Measurements from ENCODE around the gene MSL3. TPM values are rescaled to one million over a fixed set of nuclear protein-coding genes. Genes with fewer than 3 reads are reported as not detected.

MSL3 gene
- total and polyA plus RNA-seq, 2 of the 13 experiments (the other 11 are each of a cell fraction or from before 2014, with no cell fraction given): 7.6 to 10.2 TPM

GRCh38 chrX:11793734-11794133, 35.7 kb downstream of the MSL3 start:
- H3K36me3 ChIP-seq (replicated peaks in 1 of 2; ENCODE audit: control insufficient read depth in 1 of 2, insufficient read depth in 2 of 2, low read length in 2 of 2): no peaks in the 10 kb centered on the region
- H4K20me1 ChIP-seq (ENCODE audit: insufficient read depth, low read length): no peaks in the 10 kb centered on the region
- no peak overlapping the region for H3K4me2 ChIP-seq (ENCODE audit: low read depth, low read length)
- no peak for FAIRE-seq
- WGBS (ENCODE audit: low lambda C conversion rate): 0% methylated on average over 4 of the region's 6 CpGs
- H2AFZ ChIP-seq (ENCODE audit: low read length): no peak overlapping the region
- ChIA-PET POLR2A (no interaction called here), CTCF (ENCODE audit: low intra/inter-chr PET ratio, low total read pairs) (no interaction called here)
- no peaks in the 10 kb centered on the region for H3K79me2 ChIP-seq (ENCODE audit: insufficient read depth, low read length)
- TF ChIP-seq, protein P1, sequence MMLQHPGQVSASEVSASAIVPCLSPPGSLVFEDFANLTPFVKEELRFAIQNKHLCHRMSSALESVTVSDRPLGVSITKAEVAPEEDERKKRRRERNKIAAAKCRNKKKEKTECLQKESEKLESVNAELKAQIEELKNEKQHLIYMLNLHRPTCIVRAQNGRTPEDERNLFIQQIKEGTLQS (CRISPR knock-in tag; IDR thresholded peaks at IDR 0.05): no peak
- TF ChIP-seq KLF11 (CRISPR knock-in tag; IDR thresholded peaks at IDR 0.05) (no peak), CREM (IDR thresholded peaks at IDR 0.05) (no peak), CREM (CRISPR knock-in tag; IDR thresholded peaks at IDR 0.05) (no peak), SIX4 (CRISPR knock-in tag; IDR thresholded peaks at IDR 0.05) (no peak), ZNF746 (CRISPR knock-in tag; IDR thresholded peaks at IDR 0.05) (no peak), HOXA9 (CRISPR knock-in tag; IDR thresholded peaks at IDR 0.05; ENCODE audit: borderline replicate concordance) (no peak), ZNF256 (CRISPR knock-in tag; conservative IDR thresholded peaks at IDR 0.05) (no peak)
- in situ Hi-C loops (cut with HindIII; ENCODE audit: extremely low pct_ligation_motif_present, low pct_unique_long_range_greater_than_20kb): no loop called here
- intact Hi-C loops (cut with micrococcal nuclease; ENCODE audit: unreplicated experiment): no loop called here
- H3K9ac ChIP-seq (ENCODE audit: insufficient read depth, low read depth, low read length): no peak overlapping the region
- no peaks in the 10 kb centered on the region for H3K4me1 ChIP-seq (ENCODE audit: insufficient read depth, low read length)
- H3K9me3 ChIP-seq (ENCODE audit: low read length): no peaks in the 10 kb centered on the region
- H3K4me3 ChIP-seq (replicated peaks in 1 of 3; ENCODE audit: insufficient read depth in 1 of 3, low read depth in 2 of 3, low read length in 3 of 3): no peak overlapping the region
- no peak for ATAC-seq
- BruUV-seq (replicated peaks): no TSS peak
- no peak overlapping the region for H3K27ac ChIP-seq (ENCODE audit: extremely low read length, insufficient read depth, low read length)
- no peak for DNase-seq (ENCODE audit: low spot score)
- H3K27me3 ChIP-seq (ENCODE audit: control insufficient read depth in 1 of 2, insufficient read depth in 2 of 2, low read length in 2 of 2): no peaks in the 10 kb centered on the region

DNA sequence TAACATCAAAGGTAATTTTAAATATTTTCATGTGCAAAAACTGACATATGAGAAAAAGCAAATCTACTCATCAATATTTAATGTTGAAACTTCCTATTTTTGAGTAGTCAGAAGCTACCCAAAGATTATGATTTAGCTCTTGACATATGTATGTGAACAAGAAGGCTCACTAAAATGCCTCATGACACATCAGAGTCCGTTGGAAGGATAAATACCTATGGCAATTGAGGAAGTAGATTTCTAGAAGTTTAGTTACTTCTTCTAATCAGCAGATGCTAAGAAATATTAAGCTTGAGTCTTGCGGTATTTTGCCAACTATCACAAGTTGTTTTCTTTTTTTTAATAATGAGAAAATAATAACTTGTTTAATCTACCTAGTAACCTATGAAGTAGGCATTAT, 55.3 kb downstream of the MSL3 start:
- ChIA-PET CTCF (ENCODE audit: low intra/inter-chr PET ratio, low total read pairs) (no interaction called here), POLR2A (no interaction called here)
- in situ Hi-C loops (cut with HindIII; ENCODE audit: extremely low pct_ligation_motif_present, low pct_unique_long_range_greater_than_20kb) (no loop called here), intact Hi-C loops (cut with micrococcal nuclease; ENCODE audit: unreplicated experiment) (no loop called here)
- Histone ChIP-seq H3K36me3 (replicated peaks in 1 of 2; ENCODE audit: control insufficient read depth in 1 of 2, insufficient read depth in 2 of 2, low read length in 2 of 2) (no peaks in the 10 kb centered on the region), H3K9me3 (ENCODE audit: low read length) (no peaks in the 10 kb centered on the region), H3K9ac (ENCODE audit: insufficient read depth, low read depth, low read length) (no peak overlapping the region), H3K4me2 (ENCODE audit: low read depth, low read length) (no peak overlapping the region), H3K79me2 (ENCODE audit: insufficient read depth, low read length) (no peaks in the 10 kb centered on the region), H3K4me3 (replicated peaks in 1 of 3; ENCODE audit: insufficient read depth in 1 of 3, low read depth in 2 of 3, low read length in 3 of 3) (no peak overlapping the region), H3K27ac (ENCODE audit: extremely low read length, insufficient read depth, low read length) (no peak overlapping the region), H3K27me3 (ENCODE audit: control insufficient read depth in 1 of 2, insufficient read depth in 2 of 2, low read length in 2 of 2) (no peaks in the 10 kb centered on the region), H3K4me1 (ENCODE audit: insufficient read depth, low read length) (no peaks in the 10 kb centered on the region), H2AFZ (ENCODE audit: low read length) (no peak overlapping the region), H4K20me1 (ENCODE audit: insufficient read depth, low read length) (no peaks in the 10 kb centered on the region)
- no TSS peak for BruUV-seq (replicated peaks)
- DNase-seq (ENCODE audit: low spot score) (no peak), ATAC-seq (no peak), FAIRE-seq (no peak)
- 8% methylated on average over 2 of the region's 2 CpGs for WGBS (ENCODE audit: low lambda C conversion rate)
- TF ChIP-seq ZBTB1 (CRISPR knock-in tag; IDR thresholded peaks at IDR 0.05; ENCODE audit: borderline replicate concordance) (no peak), ZNF251 (CRISPR knock-in tag; IDR thresholded peaks at IDR 0.05) (no peak), SP5 (CRISPR knock-in tag; IDR thresholded peaks at IDR 0.05; ENCODE audit: borderline replicate concordance, low read depth) (no peak), SMARCE1 (IDR thresholded peaks at IDR 0.05; ENCODE audit: borderline replicate concordance) (no peak), ZNF746 (CRISPR knock-in tag; IDR thresholded peaks at IDR 0.05) (no peak), RXRA (CRISPR knock-in tag; IDR thresholded peaks at IDR 0.05) (no peak), BORCS8-MEF2B (CRISPR knock-in tag; IDR thresholded peaks at IDR 0.05) (no peak), ZNF281 (CRISPR knock-in tag; IDR thresholded peaks at IDR 0.05; ENCODE audit: borderline replicate concordance) (no peak)
- TF ChIP-seq, protein P2, sequence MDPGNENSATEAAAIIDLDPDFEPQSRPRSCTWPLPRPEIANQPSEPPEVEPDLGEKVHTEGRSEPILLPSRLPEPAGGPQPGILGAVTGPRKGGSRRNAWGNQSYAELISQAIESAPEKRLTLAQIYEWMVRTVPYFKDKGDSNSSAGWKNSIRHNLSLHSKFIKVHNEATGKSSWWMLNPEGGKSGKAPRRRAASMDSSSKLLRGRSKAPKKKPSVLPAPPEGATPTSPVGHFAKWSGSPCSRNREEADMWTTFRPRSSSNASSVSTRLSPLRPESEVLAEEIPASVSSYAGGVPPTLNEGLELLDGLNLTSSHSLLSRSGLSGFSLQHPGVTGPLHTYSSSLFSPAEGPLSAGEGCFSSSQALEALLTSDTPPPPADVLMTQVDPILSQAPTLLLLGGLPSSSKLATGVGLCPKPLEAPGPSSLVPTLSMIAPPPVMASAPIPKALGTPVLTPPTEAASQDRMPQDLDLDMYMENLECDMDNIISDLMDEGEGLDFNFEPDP (CRISPR knock-in tag; conservative IDR thresholded peaks at IDR 0.05): no peak
